Heart right ventricle (tissue), 16 donors: Measurements from ENCODE around the gene ARHGAP29. TPM values are rescaled to one million over a fixed set of nuclear protein-coding genes. Genes with fewer than 3 reads are reported as not detected.

Experiments used
- ATAC-seq, 8 donors: fragments of 200-7000 bp; cut with Tn5 transposase; one replicate each; pipeline ENCODE4 v1.9.1; 2020; ENCODE audit warnings: mild to moderate bottlenecking in 8 of 8, moderate library complexity in 8 of 8, moderate number of reproducible peaks in 1 of 8
- DNase-seq, 2 donors: peaks; one replicate each; pipeline ENCODE4 v3.0.0-alpha.2; 2020
- H3K27ac ChIP-seq, 10 donors: fragments of 200-600 bp; sonication (generic) in 2 of 10; one replicate each; pipeline versions ENCODE4 v1.5.0 to v1.8.0; 2020 to 2022; ENCODE audit warnings: mild to moderate bottlenecking in 3 of 10
- H3K27me3 ChIP-seq, 7 donors: fragments of 200-600 bp; one replicate each; pipeline ENCODE4 v1.8.0; 2021 to 2022; ENCODE audit warnings: mild to moderate bottlenecking in 2 of 7
- H3K36me3 ChIP-seq, 9 donors: fragments of 200-600 bp; sonication (generic) in 1 of 9; one replicate each; pipeline versions ENCODE4 v1.5.0 to v1.8.0; 2020 to 2022; ENCODE audit warnings: mild to moderate bottlenecking in 2 of 9
- H3K4me1 ChIP-seq, 9 donors: fragments of 200-600 bp; sonication (generic) in 1 of 9; one replicate each; pipeline versions ENCODE4 v1.5.0 to v1.8.0; 2020 to 2022; ENCODE audit warnings: mild to moderate bottlenecking in 4 of 9
- H3K4me3 ChIP-seq, 10 donors: fragments of 200-600 bp; sonication (generic) in 2 of 10; one replicate each; pipeline versions ENCODE4 v1.5.0 to v1.8.0; 2020 to 2022; ENCODE audit warnings: mild to moderate bottlenecking in 7 of 10, moderate library complexity in 2 of 10
- H3K9me3 ChIP-seq, 11 donors: fragments of 200-600 bp in 10 of 11; sonication (generic) in 2 of 11; one replicate each; pipeline versions ENCODE4 v1.5.0 to v1.8.0; 2013 to 2022; ENCODE audit warnings: mild to moderate bottlenecking in 2 of 11, control low read depth in 1 of 11, moderate library complexity in 1 of 11
- WGBS, 2 donors: extraction: QIAGEN DNeasy Blood & Tissue Kit; methylation state at CpG; one replicate each; pipeline ENCODE4 v1.1.7; 2013; ENCODE audit warnings: inconsistent platforms in 1 of 2; 5-methylcytosine and 5-hydroxymethylcytosine counted together
- intact Hi-C, 10 donors: fragments of 100-400 bp; cut with DNase I; formaldehyde crosslinking; loops; one replicate each; pipeline versions ENCODE4 v1.11.1 to v1.14.2; 2022
- polyA plus RNA-seq, 2 donors: library from polyadenylated mRNA; stranded (reverse); fragments of 200-250 nt; gene quantifications; one replicate each; pipeline ENCODE4 v1.2.3, GENCODE V29; 2013
- total RNA-seq, 10 donors: library from RNA; stranded (reverse); fragmentation: NEBNext Ultra II Directional in 3 of 10; extraction: Animal tissue kit (Norgen Biotek cat#: 25700) in 3 of 10; gene quantifications; one replicate each; pipeline versions ENCODE4 v1.2.1 to v1.2.4, GENCODE V29; 2021 to 2023
- TF ChIP-seq, protein P1 (sequence below), 9 donors: fragments of 200-600 bp; sonication (generic) in 2 of 9; IDR thresholded peaks; one replicate each; pipeline versions ENCODE4 v1.5.0 to v1.8.0; 2021 to 2022; ENCODE audit warnings: antibody characterized with exemption in 9 of 9, mild to moderate bottlenecking in 5 of 9, moderate library complexity in 1 of 9
- donor health status: Arrhythmogenic right ventricular cardiomyopathy.
- donor health status: ischemic (EF 13 %, LVEDD 7.1; RV severe dilation, severe dysfunction).
- donor health status: healthy with polysubstance abuse.
- donor health status: DM: no; HTN: yes; CAD: no.
- donor health status: DM: no; HTN: no; CAD: no.
- donor health status: ischemic (EF 25% LVEDD 6.9; RV normal size, moderate dysfunction).
- donor health status: ischemic (EF 25% LVEDD 5.7; RV mildly dilated, moderate dysfunction).
- donor health status: healthy.
- donor health status: DM: yes; HTN: yes; CAD: no.
- donor health status: Ischemic cardiomyopathy.
- donor health status: ischemic (EF 35%, LVEDD 5.7; RV mildly dilated, moderate dysfunction).
- donor health status: nonischemic (EF 11% LVEDD 7.7; RV severe dilation, severe dysfunction).
- donor health status: DM: yes; HTN: yes; CAD: no.
- donor health status: PGD.
- donor health status: ischemic (EF 29% LVEDD 5.4; RV normal size, mild dysfunction).
- donor health status: nonischemic (EF 23%, LVEDD 6.1; RV moderate dilation, normal function).

Gene ARHGAP29
- total and polyA plus RNA-seq, 12 donors, result 8.8 to 34.3 (median 27.7) TPM

GRCh38 chr1:94285031-94285654 lies 47.8 kb upstream of the ARHGAP29 start:
- Histone ChIP-seq H3K9me3 (no peaks in the 10 kb centered on the region), H3K27me3 (no peaks in the 10 kb centered on the region), H3K36me3 (no peaks in the 10 kb centered on the region), H3K27ac (no peak overlapping the region), H3K4me3 (no peak overlapping the region), H3K4me1 (peaks cover 0 to 33% (median 7%) of the 10 kb centered on the region in 9 donors)
- 81 to 82% methylated on average over 4 of the region's 4 CpGs for WGBS, 2 donors
- TF ChIP-seq, protein P1, sequence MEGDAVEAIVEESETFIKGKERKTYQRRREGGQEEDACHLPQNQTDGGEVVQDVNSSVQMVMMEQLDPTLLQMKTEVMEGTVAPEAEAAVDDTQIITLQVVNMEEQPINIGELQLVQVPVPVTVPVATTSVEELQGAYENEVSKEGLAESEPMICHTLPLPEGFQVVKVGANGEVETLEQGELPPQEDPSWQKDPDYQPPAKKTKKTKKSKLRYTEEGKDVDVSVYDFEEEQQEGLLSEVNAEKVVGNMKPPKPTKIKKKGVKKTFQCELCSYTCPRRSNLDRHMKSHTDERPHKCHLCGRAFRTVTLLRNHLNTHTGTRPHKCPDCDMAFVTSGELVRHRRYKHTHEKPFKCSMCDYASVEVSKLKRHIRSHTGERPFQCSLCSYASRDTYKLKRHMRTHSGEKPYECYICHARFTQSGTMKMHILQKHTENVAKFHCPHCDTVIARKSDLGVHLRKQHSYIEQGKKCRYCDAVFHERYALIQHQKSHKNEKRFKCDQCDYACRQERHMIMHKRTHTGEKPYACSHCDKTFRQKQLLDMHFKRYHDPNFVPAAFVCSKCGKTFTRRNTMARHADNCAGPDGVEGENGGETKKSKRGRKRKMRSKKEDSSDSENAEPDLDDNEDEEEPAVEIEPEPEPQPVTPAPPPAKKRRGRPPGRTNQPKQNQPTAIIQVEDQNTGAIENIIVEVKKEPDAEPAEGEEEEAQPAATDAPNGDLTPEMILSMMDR (IDR thresholded peaks at IDR 0.05), result no peak
- no peak for DNase-seq
- intact Hi-C loops, result no loop called here
- ATAC-seq, result no peak

DNA sequence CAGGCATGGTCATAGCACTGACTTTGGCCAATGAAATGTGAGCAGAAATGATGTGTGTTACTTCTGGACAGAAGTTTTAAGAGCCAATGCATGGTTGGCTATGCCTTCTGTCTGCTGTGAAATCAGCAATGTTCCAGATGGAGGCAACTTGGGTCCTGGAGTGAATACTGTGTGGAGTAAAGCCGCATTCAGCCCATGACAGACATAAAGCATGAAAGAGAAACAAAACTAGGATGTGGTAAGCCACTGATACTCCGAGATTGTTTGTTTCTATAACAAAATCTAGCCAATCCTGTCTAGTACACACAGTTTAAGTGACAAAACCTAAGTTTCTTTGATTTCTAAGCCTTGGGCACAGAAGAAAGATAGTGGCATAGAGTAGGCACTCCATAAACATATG lies 47.1 kb upstream of the ARHGAP29 start:
- Histone ChIP-seq H3K27me3 (no peaks in the 10 kb centered on the region), H3K4me3 (no peak overlapping the region), H3K36me3 (no peaks in the 10 kb centered on the region), H3K9me3 (no peaks in the 10 kb centered on the region), H3K4me1 (peaks cover 0 to 33% (median 7%) of the 10 kb centered on the region in 9 donors), H3K27ac (no peak overlapping the region)
- TF ChIP-seq, protein P1 (IDR thresholded peaks at IDR 0.05), result no peak
- DNase-seq (no peak), ATAC-seq (no peak)
- intact Hi-C loops, result no loop called here
- 90 to 93% methylated on average over 2 of the region's 2 CpGs for WGBS, 2 donors

DNA sequence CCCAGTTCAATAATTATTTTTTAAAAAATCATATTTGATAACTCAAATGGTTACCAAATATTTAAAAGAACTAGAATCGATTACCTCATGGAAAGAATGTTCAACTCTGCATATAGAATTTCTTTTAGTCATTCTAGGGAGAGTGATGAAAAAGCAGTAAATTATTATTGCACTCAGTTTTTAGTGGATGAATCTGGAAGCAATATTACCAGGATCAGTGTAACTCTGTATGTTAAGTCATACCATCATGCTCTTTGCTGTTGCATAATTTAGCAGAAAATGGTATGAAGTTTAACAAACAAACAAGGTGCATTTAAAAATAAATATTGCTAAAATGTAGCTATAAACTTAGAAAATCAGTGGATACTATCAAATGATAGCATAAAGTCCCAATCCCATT lies 46.1 kb upstream of the ARHGAP29 start:
- TF ChIP-seq, protein P1 (IDR thresholded peaks at IDR 0.05), result no peak
- Histone ChIP-seq H3K4me1 (peaks cover 0 to 33% (median 7%) of the 10 kb centered on the region in 9 donors), H3K9me3 (no peaks in the 10 kb centered on the region), H3K27me3 (no peaks in the 10 kb centered on the region), H3K4me3 (no peak overlapping the region), H3K36me3 (no peaks in the 10 kb centered on the region), H3K27ac (no peak overlapping the region)
- no peak for ATAC-seq
- 96 to 100% methylated on average over 1 of the region's 1 CpG for WGBS, 2 donors
- no peak for DNase-seq
- intact Hi-C loops, result no loop called here

DNA sequence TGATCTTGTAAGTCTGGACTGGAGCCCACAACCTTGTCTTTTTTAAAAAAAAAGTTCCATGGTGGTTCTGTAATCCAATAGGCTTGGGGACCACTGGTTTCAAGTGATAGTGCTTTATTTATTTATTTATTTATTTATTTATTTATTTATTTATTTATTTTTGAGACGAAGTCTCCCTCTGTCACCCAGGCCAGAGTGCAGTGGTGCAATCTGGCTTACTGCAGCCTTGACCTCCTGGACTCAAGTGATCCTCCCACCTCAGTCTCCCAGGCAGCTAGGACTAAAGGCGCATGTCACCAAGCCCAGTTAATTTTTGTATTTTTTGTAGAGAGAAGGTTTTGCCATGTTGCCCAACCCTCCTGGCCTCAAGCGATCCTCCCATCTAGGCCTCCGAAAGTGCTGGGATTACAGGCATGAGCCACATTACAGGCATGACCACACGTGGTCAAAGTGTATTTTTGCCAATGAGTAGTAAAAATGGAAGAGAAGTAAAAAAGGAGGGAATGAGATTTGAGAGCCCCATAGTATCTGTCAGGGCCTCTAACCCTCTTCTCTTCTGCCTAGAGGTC lies 44.8 kb upstream of the ARHGAP29 start:
- Histone ChIP-seq H3K36me3 (no peaks in the 10 kb centered on the region), H3K27me3 (no peaks in the 10 kb centered on the region), H3K4me1 (peaks cover 0 to 33% (median 7%) of the 10 kb centered on the region in 9 donors), H3K4me3 (no peak overlapping the region), H3K27ac (no peak overlapping the region), H3K9me3 (no peaks in the 10 kb centered on the region)
- 93 to 95% methylated on average over 5 of the region's 5 CpGs for WGBS, 2 donors
- intact Hi-C loops, result no loop called here
- DNase-seq, result no peak
- TF ChIP-seq, protein P1 (IDR thresholded peaks at IDR 0.05), result no peak
- no peak for ATAC-seq
